HPDE6-E6E7 (cell line): ENCODE measurements around the gene GRIA4.

Experiments used
- DNase-seq: peaks from one replicate; pipeline ENCODE4 v3.0.0; 2011; ENCODE audit warnings: missing footprints; ENCODE audit errors: extremely low spot score

The GRIA4 gene

GRCh38 chr11:105636496-105636895, 26.6 kb downstream of the GRIA4 start:
- no peak for DNase-seq

- DNase-seq, result no peak
Observed at GRCh38 chr11:105639527-105639926, 29.7 kb downstream of the GRIA4 start.

GRCh38 chr11:105641433-105641832, 31.6 kb downstream of the GRIA4 start:
- DNase-seq, result no peak

GRCh38 chr11:105642870-105643269, 33.0 kb downstream of the GRIA4 start:
- DNase-seq, result no peak

GRCh38 chr11:105644839-105645573, 35.1 kb downstream of the GRIA4 start:
- no peak for DNase-seq

GRCh38 chr11:105647780-105648179, 37.9 kb downstream of the GRIA4 start:
- DNase-seq, result no peak

GRCh38 chr11:105648762-105649161, 38.9 kb downstream of the GRIA4 start:
- no peak for DNase-seq

GRCh38 chr11:105665281-105665680, 55.4 kb downstream of the GRIA4 start:
- no peak for DNase-seq

GRCh38 chr11:105667441-105667840, 57.6 kb downstream of the GRIA4 start:
- DNase-seq, result no peak

GRCh38 chr11:105670811-105671210, 60.9 kb downstream of the GRIA4 start:
- DNase-seq, result no peak

GRCh38 chr11:105673089-105673488, 63.2 kb downstream of the GRIA4 start:
- DNase-seq, result no peak

GRCh38 chr11:105689631-105690030, 79.8 kb downstream of the GRIA4 start:
- DNase-seq, result no peak

GRCh38 chr11:105690467-105690866, 80.6 kb downstream of the GRIA4 start:
- no peak for DNase-seq

GRCh38 chr11:105693075-105693759, 83.3 kb downstream of the GRIA4 start:
- DNase-seq, result no peak

GRCh38 chr11:105696000-105696399, 86.1 kb downstream of the GRIA4 start:
- no peak for DNase-seq

- no peak for DNase-seq
Observed at GRCh38 chr11:105697291-105697690, 87.4 kb downstream of the GRIA4 start.

GRCh38 chr11:105699203-105699602, 89.3 kb downstream of the GRIA4 start:
- no peak for DNase-seq

- DNase-seq, result no peak
Observed at GRCh38 chr11:105700271-105700670, 90.4 kb downstream of the GRIA4 start.

GRCh38 chr11:105701098-105701497, 91.2 kb downstream of the GRIA4 start:
- DNase-seq, result no peak

GRCh38 chr11:105705786-105706530, 96.1 kb downstream of the GRIA4 start:
- DNase-seq, result no peak

- DNase-seq, result no peak
Observed at GRCh38 chr11:105713106-105713505, 103.2 kb downstream of the GRIA4 start.

- DNase-seq, result no peak
Observed at GRCh38 chr11:105713696-105714095, 103.8 kb downstream of the GRIA4 start.

- DNase-seq, result no peak
Observed at GRCh38 chr11:105718641-105719040, 108.8 kb downstream of the GRIA4 start.
